ENCODE measurements around the gene OLFML1.

OLFML1 gene

DNA sequence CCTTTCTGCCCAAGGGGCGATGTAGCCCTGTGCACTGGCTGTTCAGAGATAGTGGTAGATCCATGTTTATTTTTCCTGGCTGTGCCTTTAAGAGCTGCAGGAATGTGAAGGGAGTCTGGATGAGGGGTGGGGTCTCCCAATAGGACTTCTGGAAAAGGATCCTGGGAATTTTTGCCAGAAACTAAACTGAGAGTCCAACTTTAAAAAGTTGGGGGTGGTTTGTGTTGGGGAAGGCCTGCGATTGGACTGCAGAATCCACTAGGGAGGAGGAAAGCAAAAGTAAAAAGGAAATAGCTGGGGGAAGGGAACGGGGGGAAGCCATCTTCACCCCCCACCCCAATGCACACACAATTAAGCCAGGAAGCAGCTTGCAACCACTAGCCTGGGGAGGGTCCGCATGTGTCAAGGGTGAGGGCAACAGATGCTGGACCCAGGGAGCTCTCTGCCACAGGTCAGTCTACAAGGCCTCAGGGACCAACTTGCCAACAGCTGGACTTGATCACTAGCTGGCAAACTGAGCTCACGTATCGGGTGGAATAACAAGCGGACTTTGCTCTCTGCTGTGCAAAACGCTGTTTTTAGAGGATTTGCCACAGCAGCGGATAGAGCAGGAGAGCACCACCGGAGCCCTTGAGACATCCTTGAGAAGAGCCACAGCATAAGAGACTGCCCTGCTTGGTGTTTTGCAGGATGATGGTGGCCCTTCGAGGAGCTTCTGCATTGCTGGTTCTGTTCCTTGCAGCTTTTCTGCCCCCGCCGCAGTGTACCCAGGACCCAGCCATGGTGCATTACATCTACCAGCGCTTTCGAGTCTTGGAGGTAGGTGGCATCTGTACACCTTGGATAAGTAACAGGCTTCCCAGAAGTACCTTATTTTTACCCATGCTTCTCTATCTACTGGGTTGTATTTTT lies at the start of gene OLFML1:
Gene OLFML1, plus strand, starts transcription at position 321 of the 912 bp plus-strand sequence. Its CDS starts 370 bp downstream, at position 691.
- no peak for DNase-seq

DNA sequence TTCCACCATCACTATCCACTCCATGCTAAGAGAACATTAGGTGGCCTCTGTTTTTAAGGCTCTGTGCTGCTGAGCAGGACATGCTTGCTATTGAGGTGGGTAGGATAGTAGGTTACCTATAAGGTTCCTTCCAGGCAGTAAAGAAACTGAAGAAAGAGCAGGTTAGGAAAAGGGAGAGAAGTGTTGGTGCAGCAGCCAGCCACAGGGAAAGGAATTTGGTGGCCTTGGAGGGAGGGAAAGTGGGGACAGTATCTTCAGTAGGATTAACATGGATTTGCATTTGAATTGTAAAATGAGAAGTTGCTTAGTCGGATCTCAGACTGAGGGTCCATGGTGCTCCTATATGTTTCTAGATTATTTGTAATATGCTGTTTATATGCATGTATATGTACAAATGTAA lies 49.2 kb upstream of the OLFML1 start:
- no peak for DNase-seq

DNA sequence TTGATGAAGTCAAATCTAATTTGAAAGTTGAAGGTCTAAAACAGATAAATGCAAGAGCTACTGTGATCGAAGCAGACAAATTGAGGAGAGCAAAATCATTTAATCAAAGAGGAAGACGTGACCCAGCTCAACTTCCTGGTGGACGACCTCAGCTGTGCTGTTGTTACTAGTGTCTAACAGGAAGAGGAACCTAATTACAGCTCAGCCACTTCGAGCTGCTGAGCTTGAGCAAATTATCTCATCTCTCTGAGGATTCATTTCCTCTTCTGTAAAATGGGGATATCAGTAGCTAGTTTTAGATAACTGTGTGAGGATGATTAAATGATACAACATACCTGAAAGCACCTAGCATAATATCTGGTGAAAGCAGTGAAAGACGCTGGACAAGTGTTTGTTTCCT lies 48.6 kb upstream of the OLFML1 start:
- peak; percentile 46 for DNase-seq

DNA sequence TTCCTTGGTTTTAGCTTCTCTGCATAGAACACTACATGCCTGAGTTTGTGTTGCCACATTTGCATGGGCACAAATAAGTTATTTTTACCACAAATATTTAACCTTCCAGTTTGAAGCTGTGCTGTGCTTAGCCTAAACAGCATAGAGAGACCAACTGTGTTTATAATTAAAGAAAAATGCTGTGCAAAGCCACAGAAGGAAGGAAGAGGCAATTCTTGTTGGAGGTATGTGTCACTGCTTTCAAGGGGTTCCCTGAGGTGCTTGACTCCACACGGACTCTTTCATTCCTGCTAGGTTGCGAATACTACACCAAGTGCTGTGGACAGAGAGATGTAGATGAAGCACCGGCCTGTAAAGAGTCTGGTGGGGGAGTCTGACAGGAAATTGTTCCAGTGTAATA lies 47.6 kb upstream of the OLFML1 start:
- DNase-seq = no peak

DNA sequence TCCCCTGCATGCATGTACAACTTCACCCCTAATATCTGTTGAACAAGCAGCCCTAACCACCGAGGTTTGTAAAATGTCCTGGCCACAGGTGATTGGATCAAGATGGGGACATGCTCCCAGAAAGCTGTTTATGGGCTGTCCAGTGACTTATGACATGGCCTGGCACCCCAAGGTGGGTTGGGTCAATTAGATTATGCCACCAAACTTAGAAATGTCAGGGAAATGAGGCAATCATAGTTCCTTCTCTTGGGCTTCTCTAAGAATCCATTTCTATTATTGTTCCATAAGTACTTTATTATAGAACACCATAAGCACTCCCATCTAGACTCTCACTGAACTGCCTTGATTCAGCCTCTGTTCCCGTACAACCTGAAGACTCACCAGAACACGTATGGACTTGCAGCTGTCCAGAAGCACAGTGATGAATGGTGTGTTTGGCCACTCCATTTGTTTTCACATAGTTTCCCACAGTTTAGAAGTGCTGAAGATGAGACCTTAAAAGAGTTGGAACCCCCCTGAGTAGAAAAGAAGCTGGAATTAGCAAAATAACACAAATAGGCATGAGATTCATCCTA lies 45.5 kb upstream of the OLFML1 start:
- no peak for DNase-seq

DNA sequence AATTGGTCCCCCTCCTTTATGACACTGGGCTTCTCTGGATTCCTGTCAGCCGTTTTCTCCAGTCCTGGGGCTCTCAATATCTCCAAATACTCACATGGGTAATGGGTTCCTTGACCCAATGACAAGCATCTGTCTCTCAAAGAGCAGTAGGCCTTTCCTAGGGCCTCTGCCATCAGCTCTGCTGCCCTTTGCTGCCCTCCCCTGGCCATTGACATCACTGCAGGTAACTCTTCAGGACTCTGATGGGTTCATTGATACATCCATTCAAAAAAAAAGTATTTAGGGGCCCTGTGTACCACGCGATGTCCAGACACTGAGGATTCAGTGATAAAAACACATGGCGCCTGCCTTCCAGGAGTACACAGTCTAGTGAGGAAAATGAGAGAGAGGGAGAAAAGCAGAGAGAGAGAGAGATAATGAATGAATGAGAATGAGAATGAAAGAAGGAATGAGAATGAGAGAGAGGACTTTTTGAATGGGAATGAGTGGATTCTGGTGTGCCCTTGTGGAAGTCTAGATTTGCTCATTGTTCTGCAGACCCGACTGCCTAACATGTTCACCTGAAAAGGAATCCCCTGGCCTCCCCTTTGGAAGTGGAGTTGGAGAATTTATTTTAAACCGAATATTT lies 42.6 kb upstream of the OLFML1 start:
- DNase-seq = peak; percentile 61

DNA sequence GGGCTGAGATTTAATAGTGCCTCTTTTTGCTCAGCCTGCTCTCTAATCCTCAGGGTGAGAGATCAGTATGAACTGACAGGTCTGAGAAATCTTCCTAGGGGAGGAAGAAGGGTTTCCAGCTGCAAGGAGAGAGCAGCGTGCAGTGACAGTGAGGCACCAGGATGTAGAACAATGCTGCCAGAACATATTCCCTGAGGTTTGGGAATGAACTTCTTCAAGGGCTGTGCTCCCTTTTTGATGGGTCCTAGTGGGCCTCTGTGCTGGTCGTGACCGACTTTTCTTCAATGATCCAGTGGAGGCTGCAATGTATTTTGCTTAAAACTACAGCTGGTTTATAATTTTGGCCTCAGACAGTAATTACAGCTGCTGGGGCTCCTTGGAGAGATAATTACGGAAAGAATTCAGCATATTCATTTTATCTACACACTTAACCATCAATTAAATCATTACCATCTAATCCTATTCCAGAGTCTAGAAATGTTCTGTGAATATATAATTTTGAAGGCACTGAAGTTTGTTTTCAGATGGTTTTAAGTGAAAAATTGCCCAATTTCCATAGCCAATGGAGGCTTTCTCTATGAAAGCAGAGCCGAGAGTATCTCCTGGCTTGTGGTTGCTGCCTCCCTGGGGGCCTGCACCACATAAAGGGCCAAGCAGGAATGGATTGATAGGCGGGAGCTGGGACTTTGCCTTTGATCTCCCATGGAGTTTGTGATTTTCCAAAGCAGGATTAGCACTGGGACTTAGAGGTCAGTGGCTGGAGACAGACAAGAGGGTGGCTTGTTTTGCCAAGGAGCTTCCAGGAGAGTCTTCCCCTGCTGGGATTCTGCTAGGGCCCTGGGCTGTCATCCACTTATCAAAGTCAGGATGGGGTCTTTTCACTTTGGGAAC lies 41.0 kb upstream of the OLFML1 start:
- DNase-seq = no peak

DNA sequence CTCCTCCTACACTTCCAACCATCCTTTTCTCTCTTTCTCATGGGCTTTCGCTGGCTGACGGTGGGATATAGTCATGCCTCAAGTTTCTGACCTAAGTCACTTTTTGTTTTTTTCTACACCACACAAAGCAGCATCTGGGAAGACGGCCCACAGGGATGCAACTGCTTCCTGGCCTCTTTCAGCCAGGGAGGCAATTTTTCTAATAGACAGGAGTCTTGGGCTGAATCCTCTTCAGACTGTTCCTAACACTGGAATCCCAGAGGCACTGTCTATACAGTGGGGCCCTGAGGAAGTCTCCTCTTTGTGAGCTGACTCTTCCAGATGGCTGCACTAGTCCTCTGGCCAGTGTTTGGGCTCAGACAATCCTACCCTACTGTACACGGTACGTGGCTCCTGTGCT lies 39.7 kb upstream of the OLFML1 start:
- no peak for DNase-seq

DNA sequence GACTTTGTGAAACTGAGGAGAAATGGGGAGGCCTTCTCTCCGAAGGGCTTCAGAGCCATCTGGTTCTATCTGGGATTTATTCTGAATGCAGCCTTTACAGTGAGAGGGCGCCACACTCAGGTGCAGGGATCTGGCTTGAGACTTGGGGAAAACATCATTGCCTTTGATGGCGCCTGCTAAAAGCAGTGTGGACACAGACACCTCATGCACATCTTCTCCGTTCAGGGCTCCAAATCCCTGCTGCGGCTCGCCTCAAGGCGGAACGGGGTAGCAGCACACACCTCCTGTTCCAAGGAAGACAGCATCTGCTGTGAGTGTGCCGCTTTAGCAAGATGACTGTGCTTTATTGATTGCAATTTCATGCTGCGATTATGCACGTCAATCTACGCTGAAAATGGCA lies 37.1 kb upstream of the OLFML1 start:
- DNase-seq = no peak

DNA sequence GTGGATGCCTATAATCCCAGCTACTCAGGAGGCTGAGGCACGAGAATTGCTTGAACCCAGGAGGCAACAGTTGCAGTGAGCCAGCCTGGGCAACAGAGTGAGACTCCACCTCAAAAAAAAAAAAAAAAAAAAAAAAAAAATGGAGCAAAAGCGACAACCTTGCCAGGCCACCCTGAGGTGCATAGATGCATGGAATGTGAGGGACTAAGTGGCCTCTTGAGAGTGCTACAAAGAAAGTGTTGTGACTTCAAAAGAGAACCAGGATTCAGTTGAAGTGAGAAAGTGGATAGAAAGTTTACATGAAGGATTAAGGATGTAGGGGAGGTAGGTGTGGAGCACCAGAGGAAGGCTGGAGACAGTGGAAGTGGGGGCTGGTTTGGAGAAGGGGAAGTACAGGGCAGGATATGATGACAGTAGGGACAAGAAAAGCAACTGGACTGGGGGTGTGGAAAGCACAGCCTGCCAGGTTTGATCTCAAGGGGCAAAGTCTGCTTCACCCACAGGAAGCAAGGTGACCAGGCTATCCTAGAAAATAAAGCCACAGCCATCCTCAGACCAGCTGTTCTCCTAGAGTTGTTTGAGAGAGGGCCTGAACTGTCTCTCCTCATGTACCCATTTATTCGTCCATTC lies 36.0 kb upstream of the OLFML1 start:
- no peak for DNase-seq

DNA sequence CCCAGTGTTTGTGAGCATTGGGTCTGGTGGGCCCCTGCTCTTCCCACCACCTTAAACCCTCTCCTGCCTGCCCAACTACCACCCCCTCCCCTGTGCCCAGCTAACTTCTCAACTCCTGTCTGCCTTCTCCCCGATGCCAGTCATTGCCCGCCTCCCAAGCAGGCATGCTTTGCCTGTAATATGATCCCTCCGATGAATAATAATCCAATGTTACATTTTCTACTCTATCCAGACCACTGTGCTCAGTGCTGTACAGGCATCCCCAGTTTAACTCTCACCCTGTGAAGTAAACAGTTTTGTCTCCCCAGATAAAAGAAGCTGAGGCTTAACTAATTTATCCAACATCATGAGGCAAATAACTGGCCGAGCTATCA lies 35.5 kb upstream of the OLFML1 start:
- DNase-seq = no peak

DNA sequence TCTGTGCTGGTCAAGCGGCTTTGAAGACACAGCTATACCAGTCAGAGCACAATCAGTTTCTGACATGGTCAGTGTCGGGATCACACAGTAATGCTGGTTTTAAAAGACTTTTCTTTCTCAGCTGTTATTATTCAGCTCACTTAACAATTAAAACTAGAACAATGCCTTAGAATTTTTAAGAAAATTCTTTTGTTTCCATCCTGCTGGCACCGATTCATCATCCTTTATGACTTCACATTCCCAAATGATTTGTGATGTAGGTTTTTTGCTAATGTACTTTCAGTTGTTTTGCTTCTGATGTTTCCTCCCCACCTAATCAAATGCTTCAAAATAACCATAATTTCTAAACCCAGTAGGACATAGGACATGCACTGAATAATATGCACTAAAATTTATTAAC lies 34.5 kb upstream of the OLFML1 start:
- no peak for DNase-seq

DNA sequence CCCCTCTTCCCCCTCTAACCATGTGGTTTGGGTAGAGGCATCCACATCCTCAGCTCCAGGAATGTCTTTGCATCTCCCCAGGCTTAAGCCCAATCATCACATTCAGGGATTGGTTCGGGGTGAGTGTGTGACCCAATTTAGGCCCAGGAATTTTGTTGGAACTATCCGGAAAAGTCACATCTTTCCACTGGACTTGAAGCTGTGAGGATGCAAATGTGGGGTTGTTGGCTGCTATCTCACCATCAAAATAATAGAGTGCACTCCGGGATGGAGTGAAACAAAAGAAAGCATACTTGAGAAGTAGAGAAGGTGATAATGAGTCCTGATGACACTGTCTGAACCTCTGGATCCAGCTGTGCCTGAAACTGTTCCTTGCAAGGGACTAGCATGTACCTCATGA lies 33.8 kb upstream of the OLFML1 start:
- DNase-seq = no peak

DNA sequence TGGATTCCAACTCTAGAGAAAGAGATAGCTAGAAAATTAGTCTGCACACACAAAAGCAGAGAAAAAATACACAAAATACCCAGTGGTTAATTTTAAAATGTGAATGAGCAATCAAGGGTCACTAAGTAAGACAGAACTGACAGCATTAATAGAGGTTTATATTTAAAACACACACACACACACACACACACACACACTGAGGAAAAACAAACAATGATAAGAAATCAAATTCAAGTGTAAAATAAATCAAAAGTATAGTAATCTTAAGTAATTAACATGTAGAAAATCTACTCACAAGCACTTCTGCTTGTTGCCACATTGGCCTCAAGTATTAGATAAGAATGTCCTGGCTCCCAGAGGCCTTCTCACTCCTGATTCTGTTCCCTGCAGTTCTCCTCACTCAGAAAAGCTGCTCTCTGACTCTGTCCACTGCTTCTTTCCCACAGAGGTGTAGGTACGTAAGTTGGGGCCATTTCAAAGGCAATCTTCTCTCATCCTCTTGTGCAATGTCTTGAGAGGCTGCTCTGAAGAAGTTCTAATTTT lies 33.3 kb upstream of the OLFML1 start:
- no peak for DNase-seq

DNA sequence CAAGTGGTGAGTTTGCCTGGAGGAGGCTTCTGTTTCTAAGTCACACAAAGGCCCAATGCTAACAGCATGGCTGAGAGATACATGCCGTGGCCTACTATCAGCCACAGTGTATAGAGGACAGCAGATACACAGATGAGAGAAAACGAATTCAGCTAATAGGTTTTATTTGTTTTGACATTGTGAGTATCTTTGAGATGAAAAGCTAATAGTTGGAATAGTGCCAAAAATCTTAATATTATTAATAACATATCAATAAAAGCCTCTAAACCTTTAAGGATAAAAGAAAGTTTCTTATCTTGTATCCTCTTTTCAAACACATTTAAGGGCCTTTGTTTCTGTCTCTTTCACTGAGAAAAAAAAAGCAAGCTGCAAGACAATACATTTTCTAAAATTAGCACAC lies 30.5 kb upstream of the OLFML1 start:
- no peak for DNase-seq

DNA sequence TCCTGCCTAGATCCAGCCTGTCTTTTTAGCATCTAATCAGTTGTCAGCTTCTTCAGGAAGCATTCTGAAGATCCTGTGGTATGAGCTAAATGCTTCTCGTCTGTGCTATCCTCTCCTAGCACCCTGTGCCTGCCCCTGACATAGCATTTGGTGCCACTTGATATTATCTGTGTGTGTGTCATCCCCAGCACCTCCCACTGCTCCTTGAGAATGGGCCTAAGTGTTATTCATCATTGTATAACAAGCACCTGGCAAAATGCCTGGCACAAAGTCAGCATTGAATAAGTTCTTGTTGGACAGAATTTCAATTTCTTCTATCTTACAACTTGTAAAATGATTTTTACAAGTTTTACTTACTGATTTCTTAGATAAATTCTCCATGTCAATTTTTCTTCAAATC lies 28.1 kb upstream of the OLFML1 start:
- no peak for DNase-seq

DNA sequence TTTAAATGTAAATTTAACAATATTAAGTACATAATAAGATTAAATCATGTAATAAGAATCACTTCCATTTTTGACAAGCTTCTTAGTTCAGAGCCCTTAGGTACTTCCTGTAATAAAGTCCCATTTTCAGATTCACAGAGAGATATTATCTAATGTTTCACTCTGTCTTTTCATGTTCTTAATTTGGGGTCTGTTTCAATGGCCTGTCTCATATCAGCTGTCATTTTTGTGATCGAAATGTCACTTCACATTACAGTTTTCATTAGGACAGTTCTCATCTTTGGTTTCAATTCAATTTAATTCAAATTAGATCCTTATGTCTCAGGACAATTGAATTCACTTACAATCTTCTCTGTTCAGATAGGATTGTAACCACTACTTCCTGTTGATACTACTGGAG lies 22.6 kb upstream of the OLFML1 start:
- DNase-seq = no peak

DNA sequence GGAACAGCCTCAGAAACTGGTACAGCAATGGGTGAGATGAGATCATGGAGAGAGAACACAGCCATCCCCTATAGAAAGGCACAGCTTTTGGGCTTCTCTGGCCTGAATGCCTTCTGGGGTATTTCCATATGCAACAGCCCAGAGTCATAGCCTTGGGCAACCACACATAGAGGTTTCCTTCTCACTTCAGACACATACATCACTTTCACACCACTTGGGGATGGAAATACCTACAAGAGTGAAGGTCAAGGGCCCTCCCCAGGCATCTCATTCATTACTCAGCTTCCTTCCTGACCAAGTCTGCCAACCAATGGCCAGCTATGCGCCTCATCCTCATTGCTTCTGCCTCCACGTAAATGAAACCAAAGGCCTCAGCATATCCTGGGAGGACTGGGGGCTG lies 17.7 kb upstream of the OLFML1 start:
- DNase-seq = no peak

DNA sequence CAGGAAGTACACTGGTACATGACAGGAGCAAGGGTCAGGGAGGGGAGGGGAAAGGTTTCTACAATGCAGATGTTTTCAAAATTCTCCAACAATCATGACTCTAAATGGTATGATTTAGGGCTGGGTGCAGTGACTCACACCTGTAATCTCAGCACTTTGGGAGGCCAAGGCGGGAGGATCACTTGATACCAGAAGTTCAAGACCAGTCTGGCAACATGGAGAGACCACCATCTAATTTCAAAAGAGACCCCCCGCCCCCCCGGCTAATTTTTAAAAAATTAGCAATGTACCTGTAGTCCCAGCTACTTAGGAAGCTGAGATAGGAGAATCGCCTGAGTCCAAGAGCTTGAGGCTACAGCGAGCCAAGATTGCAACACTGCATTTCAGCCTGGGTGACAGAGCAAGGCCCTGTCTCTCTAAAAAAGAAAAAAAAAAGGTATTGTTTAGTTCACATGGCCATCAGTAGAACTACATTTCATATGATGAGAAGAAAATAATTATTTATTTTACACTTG lies 15.9 kb upstream of the OLFML1 start:
- DNase-seq = no peak

DNA sequence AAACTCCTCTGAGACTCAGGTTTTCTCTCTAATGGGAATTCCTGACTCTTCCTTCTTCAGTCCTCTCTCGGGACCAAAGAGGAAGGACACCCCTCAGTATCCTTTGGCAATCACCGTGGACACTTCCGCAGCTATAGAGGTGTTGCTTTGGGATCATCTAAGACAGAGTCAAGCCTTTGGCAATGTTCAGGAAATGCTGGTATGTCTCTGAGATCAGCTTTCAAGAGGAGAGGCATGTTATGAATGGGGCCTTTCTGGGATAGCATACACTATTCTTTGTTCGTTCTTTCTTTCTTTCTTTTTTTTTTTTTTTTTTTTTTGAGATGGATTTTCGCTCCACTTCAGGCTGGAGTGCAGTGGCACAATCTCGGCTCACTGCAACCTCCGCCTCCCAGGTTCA lies 14.2 kb upstream of the OLFML1 start:
- DNase-seq = no peak

DNA sequence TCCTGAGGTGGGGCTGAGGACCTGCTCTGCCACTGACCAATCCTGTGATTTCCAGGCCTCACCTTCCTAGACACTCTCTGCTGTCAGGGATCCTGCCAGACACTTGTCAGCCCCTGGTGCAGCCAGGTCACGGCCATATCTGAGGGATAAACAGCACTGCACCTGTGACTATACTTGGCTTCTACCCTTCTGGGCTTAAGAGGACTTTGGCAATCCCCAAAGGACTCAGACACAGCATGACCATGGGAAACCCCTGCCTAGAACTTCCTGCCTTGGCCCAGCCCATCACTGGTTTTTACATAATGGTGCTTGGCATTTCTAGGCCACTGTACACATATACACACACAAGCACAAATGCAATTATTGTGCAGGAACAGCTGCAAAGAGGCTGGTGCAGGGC lies 11.6 kb upstream of the OLFML1 start:
- DNase-seq = no peak

DNA sequence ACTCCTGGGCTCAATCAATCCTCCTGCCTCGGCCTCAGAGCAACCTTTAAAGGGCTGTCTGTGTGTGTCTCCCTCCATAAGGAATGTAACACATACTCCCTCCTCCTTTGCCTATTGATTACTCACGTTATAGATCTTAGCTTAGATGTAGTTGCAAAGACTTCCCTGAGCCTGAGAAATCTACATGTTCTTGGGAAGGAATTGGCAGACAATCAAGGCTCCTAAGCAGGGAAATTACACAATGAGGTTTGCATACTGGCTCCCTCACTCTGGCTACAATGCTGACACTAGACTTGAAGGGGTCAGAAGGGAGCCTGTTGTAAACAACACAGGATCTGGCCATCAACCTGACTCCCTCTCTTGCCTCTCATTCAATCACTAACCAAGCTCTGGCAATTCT lies 5.2 kb upstream of the OLFML1 start:
- no peak for DNase-seq
